A549 treated with dexamethasone at 1 μM for 4 hours (cell line): Measurements from ENCODE around the gene ANKRD9. TPM values are rescaled to one million over a fixed set of nuclear protein-coding genes. Genes with fewer than 3 reads are reported as not detected.

Experiments
- total RNA-seq: library from RNA; stranded (reverse); fragments of 200-300 nt; extraction: Qiagen RNA extraction; gene quantifications from 5 replicates; pipeline ENCODE4 v1.2.3, GENCODE V29; 2022

The ANKRD9 gene, protein sequence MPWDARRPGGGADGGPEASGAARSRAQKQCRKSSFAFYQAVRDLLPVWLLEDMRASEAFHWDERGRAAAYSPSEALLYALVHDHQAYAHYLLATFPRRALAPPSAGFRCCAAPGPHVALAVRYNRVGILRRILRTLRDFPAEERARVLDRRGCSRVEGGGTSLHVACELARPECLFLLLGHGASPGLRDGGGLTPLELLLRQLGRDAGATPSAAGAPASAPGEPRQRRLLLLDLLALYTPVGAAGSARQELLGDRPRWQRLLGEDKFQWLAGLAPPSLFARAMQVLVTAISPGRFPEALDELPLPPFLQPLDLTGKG
- 4.0 to 8.9 TPM (median 7.1 TPM) in 5 replicates for total RNA-seq

DNA sequence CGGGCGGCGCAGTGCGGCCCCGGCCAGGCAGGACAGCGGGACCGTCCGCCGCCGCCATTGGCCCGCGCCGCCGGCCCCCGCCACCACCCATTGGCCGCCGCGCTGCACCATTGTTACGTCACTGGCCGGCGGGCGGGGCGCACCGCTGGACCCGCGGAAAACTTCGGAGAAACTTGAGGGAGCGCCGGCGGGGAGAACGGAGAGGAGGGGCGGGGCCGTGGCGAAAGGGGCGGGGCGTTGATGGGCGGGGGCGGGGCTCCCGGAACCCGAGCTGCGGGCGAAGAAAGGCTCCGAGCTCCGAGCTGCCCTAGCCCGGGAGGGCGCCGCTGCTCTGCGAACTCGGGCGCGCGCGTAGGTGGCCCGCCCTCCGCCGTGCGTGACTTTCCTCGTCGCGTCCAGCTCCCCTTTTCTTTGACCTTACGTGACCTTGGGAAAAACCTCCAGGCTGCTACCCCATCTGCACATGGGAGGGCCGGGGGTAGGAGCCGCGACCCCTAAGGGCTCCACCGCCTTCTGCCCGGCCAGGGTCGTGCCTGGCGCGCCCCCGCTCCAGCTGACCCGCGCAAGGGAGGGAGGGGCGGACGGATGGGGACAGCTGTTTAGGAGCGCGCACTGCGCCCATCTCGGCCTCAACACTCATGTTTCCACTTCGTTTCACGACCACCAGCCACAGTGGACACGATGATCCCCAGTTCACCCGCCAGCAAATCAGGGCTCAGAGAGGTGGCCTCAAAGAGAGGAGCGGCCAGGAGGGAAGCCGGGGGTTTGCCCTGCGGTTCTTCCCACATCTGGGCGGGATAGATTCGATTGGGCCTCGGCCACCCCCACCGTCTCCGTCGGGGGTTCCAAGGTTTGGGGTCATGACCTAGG, at the start of gene ANKRD9:
Gene ANKRD9 (minus strand): TSS at position 31 of the 870 bp plus-strand sequence. CDS start 1,887 bp downstream, outside the sequence.

Other genes starting within 250 kb of the ANKRD9 start
- gene MOK, start 204.6 kb downstream of the ANKRD9 start, total RNA-seq, result 18.1 to 20.8 TPM (median 19.3 TPM) in 5 replicates
- gene ZNF839, start 190.0 kb downstream of the ANKRD9 start, total RNA-seq, result 4.3 to 6.8 TPM (median 6.2 TPM) in 5 replicates
- 50.2 to 67.6 TPM (median 55.1 TPM) in 5 replicates for gene CINP, start 146.9 kb downstream of the ANKRD9 start, total RNA-seq
- gene TECPR2, start 146.8 kb downstream of the ANKRD9 start, total RNA-seq, result 5.6 to 9.7 TPM (median 7.7 TPM) in 5 replicates
- 36.0 to 52.5 TPM (median 47.0 TPM) in 5 replicates for gene RCOR1, start 82.9 kb upstream of the ANKRD9 start, total RNA-seq